H1 (cell line): ENCODE measurements around the gene MACC1. TPM values are rescaled to one million over a fixed set of nuclear protein-coding genes. Genes with fewer than 3 reads are reported as not detected.

ENCODE experiments used
- CTCF ChIA-PET: fragments of 300-600 bp; sonication (Branson Sonifier 250); formaldehyde crosslinking; loops from one replicate; lab custom pipeline; 2021; ENCODE audit not compliant: partially characterized antibody; lab: Charles Lee
- POLR2A ChIA-PET: fragments of 300-600 bp; sonication (Branson Sonifier 250); formaldehyde crosslinking; loops from one replicate; lab custom pipeline; 2021; ENCODE audit warnings: inconsistent platforms; ENCODE audit not compliant: partially characterized antibody; lab: Charles Lee
- DNase-seq, 2 experiments: peaks; one replicate each; pipeline versions ENCODE4 v3.0.0 to v3.0.0-alpha.2; 2010 to 2022; ENCODE audit warnings: low spot score in 2 of 2, low read depth in 1 of 2, mixed read lengths in 1 of 2
- FAIRE-seq: peaks from 2 replicates; lab custom pipeline; 2011; peaks lifted over from hg19 to GRCh38; lab: Jason Lieb, UNC
- H2AFZ ChIP-seq: 2 replicates; pipeline ENCODE4 v1.8.1; 2012; ENCODE audit warnings: low read length, inconsistent platforms
- H2AK5ac ChIP-seq: 2 replicates; pipeline ENCODE4 v1.6.1; 2013; ENCODE audit warnings: low read depth, low read length
- H2BK120ac ChIP-seq: replicated peaks from 2 replicates; pipeline ENCODE3; 2013; ENCODE audit warnings: low read depth, low read length, inconsistent platforms
- H2BK12ac ChIP-seq: 2 replicates; pipeline ENCODE4 v1.6.1; 2013; ENCODE audit warnings: low read depth, low read length
- H2BK15ac ChIP-seq: 2 replicates; pipeline ENCODE4 v1.6.1; 2013; ENCODE audit warnings: low read length
- H2BK20ac ChIP-seq: 2 replicates; pipeline ENCODE4 v1.6.1; 2013; ENCODE audit warnings: low read length
- H2BK5ac ChIP-seq: 2 replicates; pipeline ENCODE4 v1.6.1; 2013; ENCODE audit warnings: low read depth, low read length
- H3K14ac ChIP-seq: 2 replicates; pipeline ENCODE4 v1.6.1; 2013; ENCODE audit warnings: inconsistent platforms; ENCODE audit not compliant: insufficient read length
- H3K18ac ChIP-seq: 2 replicates; pipeline ENCODE4 v1.6.1; 2013; ENCODE audit warnings: low read length; ENCODE audit errors: extremely low read depth
- H3K23ac ChIP-seq: 2 replicates; pipeline ENCODE4 v1.6.1; 2013; ENCODE audit warnings: inconsistent platforms; ENCODE audit not compliant: insufficient read length
- H3K23me2 ChIP-seq: 2 replicates; pipeline ENCODE4 v1.6.1; 2013; ENCODE audit warnings: low read depth, low read length
- H3K27ac ChIP-seq: 2 replicates; pipeline ENCODE4 v1.6.1; 2011; ENCODE audit warnings: low read depth, low read length, inconsistent platforms
- H3K27me3 ChIP-seq, 4 experiments: replicated peaks in 1 of 4; 1 replicate in 1 of 4; 2 replicates in 3 of 4; pipeline versions ENCODE4 v1.6.1 to v1.8.1; 2011 to 2013; ENCODE audit warnings: low read length in 3 of 4, mild to moderate bottlenecking in 3 of 4, inconsistent platforms in 2 of 4, mixed read lengths in 2 of 4, moderate library complexity in 1 of 4; ENCODE audit not compliant: control insufficient read depth in 3 of 4, insufficient read depth in 3 of 4; ENCODE audit errors: extremely low read depth in 1 of 4
- H3K36me3 ChIP-seq, 4 experiments: 2 replicates each; pipeline versions ENCODE4 v1.6.1 to v1.8.1; 2011 to 2013; ENCODE audit warnings: mild to moderate bottlenecking in 4 of 4, low read length in 3 of 4, moderate library complexity in 2 of 4, control low read depth in 1 of 4, inconsistent platforms in 1 of 4; ENCODE audit not compliant: insufficient read depth in 4 of 4, control insufficient read depth in 2 of 4
- H3K4ac ChIP-seq: replicated peaks from 2 replicates; pipeline ENCODE3; 2013; ENCODE audit warnings: low read length, low read depth, mixed read lengths, inconsistent platforms; ENCODE audit not compliant: insufficient read length
- H3K4me1 ChIP-seq, 4 experiments: replicated peaks in 1 of 4; 1 replicate in 1 of 4; 2 replicates in 3 of 4; pipeline versions ENCODE4 v1.6.1 to v1.8.1; 2011 to 2013; ENCODE audit warnings: low read length in 3 of 4, inconsistent platforms in 2 of 4, mixed read lengths in 1 of 4; ENCODE audit not compliant: insufficient read depth in 4 of 4, control insufficient read depth in 3 of 4
- H3K4me2 ChIP-seq, 2 experiments: 2 replicates each; pipeline versions ENCODE4 v1.6.1 to v1.8.1; 2011 to 2013; ENCODE audit warnings: low read depth in 2 of 2, low read length in 2 of 2, control low read depth in 1 of 2, inconsistent platforms in 1 of 2, mild to moderate bottlenecking in 1 of 2; ENCODE audit not compliant: insufficient read depth in 1 of 2
- H3K4me3 ChIP-seq, 4 experiments: fragments of 200-600, 300-600 bp in 1 of 4; sonication (generic), shearing (Covaris generic), sonication (Bioruptor Twin) in 1 of 4; 2 replicates each; pipeline versions ENCODE4 v1.5.1 to v1.8.1; 2011 to 2016; ENCODE audit warnings: low read length in 4 of 4, low read depth in 3 of 4, control low read depth in 2 of 4, inconsistent platforms in 2 of 4, mild to moderate bottlenecking in 2 of 4, mixed read lengths in 1 of 4, moderate library complexity in 1 of 4; ENCODE audit not compliant: insufficient read depth in 2 of 4; ENCODE audit errors: extremely low read depth in 1 of 4
- H3K56ac ChIP-seq: replicated peaks from 2 replicates; pipeline ENCODE3; 2013; ENCODE audit warnings: low read depth, mild to moderate bottlenecking, mixed read lengths, low read length, inconsistent platforms; ENCODE audit not compliant: insufficient read length
- H3K79me1 ChIP-seq: 2 replicates; pipeline ENCODE4 v1.6.1; 2013; ENCODE audit warnings: low read depth, low read length, control low read depth
- H3K79me2 ChIP-seq, 2 experiments: 2 replicates each; pipeline versions ENCODE4 v1.6.1 to v1.8.1; 2012 to 2013; ENCODE audit warnings: low read length in 2 of 2, mild to moderate bottlenecking in 2 of 2, inconsistent platforms in 1 of 2; ENCODE audit not compliant: insufficient read depth in 2 of 2, control insufficient read depth in 1 of 2
- H3K9ac ChIP-seq, 4 experiments: replicated peaks in 1 of 4; 1 replicate in 1 of 4; 2 replicates in 3 of 4; pipeline versions ENCODE4 v1.6.1 to v1.8.1; 2011 to 2013; ENCODE audit warnings: low read depth in 3 of 4, low read length in 3 of 4, control low read depth in 2 of 4, mild to moderate bottlenecking in 2 of 4, moderate library complexity in 2 of 4, inconsistent platforms in 1 of 4; ENCODE audit errors: extremely low read depth in 1 of 4
- H3K9me3 ChIP-seq, 2 experiments: 2 replicates each; pipeline versions ENCODE4 v1.6.1 to v1.8.1; 2012 to 2013; ENCODE audit warnings: mild to moderate bottlenecking in 2 of 2, moderate library complexity in 2 of 2, control low read depth in 1 of 2, inconsistent platforms in 1 of 2, low read depth in 1 of 2, low read length in 1 of 2, mixed read lengths in 1 of 2; ENCODE audit not compliant: insufficient read depth in 2 of 2
- H4K20me1 ChIP-seq, 2 experiments: replicated peaks in 1 of 2; 2 replicates each; pipeline versions ENCODE3 to v1.8.1; 2011 to 2013; ENCODE audit warnings: inconsistent platforms in 2 of 2, low read length in 2 of 2, mild to moderate bottlenecking in 1 of 2; ENCODE audit not compliant: insufficient read depth in 2 of 2, control insufficient read depth in 1 of 2
- H4K5ac ChIP-seq: 2 replicates; pipeline ENCODE4 v1.6.1; 2013; ENCODE audit warnings: low read length, low read depth, mixed read lengths, inconsistent platforms; ENCODE audit not compliant: insufficient read length
- H4K8ac ChIP-seq: 2 replicates; pipeline ENCODE4 v1.8.0; 2013; ENCODE audit warnings: mild to moderate bottlenecking, moderate library complexity, low read length, inconsistent platforms; ENCODE audit not compliant: insufficient read depth; ENCODE audit errors: extremely low read depth
- H4K91ac ChIP-seq: replicated peaks from 2 replicates; pipeline ENCODE3; 2013; ENCODE audit warnings: low read length, mixed read lengths, inconsistent platforms; ENCODE audit not compliant: insufficient read length
- CEBPB ChIP-seq: IDR thresholded peaks from 2 replicates; pipeline ENCODE4 v1.6.1; 2012; ENCODE audit warnings: low read depth, low read length
- FOSL1 ChIP-seq: IDR thresholded peaks from 2 replicates; pipeline ENCODE4 v1.6.1; 2011; ENCODE audit warnings: mild to moderate bottlenecking, low read depth, low read length, moderate library complexity; ENCODE audit not compliant: insufficient read depth
- NRF1 ChIP-seq: IDR thresholded peaks from 2 replicates; pipeline ENCODE4 v1.6.1; 2011; ENCODE audit warnings: mild to moderate bottlenecking, low read depth, low read length, improper control_type of control experiment
- RXRA ChIP-seq: IDR thresholded peaks from 2 replicates; pipeline ENCODE4 v1.6.1; 2011; ENCODE audit warnings: low read depth, mild to moderate bottlenecking, low read length, moderate library complexity; ENCODE audit not compliant: insufficient read depth
- SIRT6 ChIP-seq: IDR thresholded peaks from one replicate; pipeline ENCODE4 v1.7.1; 2012; ENCODE audit warnings: low read length, inconsistent platforms
- WGBS, 2 experiments: shearing (Covaris generic) in 1 of 2; methylation state at CpG; one replicate each; pipeline versions ENCODE4 v1.1.6 to v1.1.7; 2013 to 2015; ENCODE audit warnings: low lambda C conversion rate in 2 of 2, mixed read lengths in 2 of 2, inconsistent platforms in 1 of 2, low coverage in 1 of 2, missing lambda C conversion rate in 1 of 2; ENCODE audit not compliant: insufficient replicate concordance in 2 of 2, insufficient coverage in 1 of 2, insufficient read length in 1 of 2; ENCODE audit errors: extremely low coverage in 1 of 2, missing lambda C conversion rate in 1 of 2; 5-methylcytosine and 5-hydroxymethylcytosine counted together
- polyA plus RNA-seq, 7 experiments: library from polyadenylated mRNA; depleted of rRNA in 3 of 7; stranded (reverse) in 5 of 7; unstranded in 2 of 7; fragments of >200 nt in 5 of 7; fragments of 200-250 nt in 2 of 7; gene quantifications; 1 replicate in 5 of 7; 2 replicates in 1 of 7; 4 replicates in 1 of 7; pipeline versions ENCODE4 v1.2.1 to v1.2.3, GENCODE V29; 2011 to 2013; ENCODE audit warnings: missing spikeins in 2 of 7, mixed read lengths in 2 of 7
- total RNA-seq: library from RNA; stranded (reverse); fragmentation: NEBNext Ultra II Directional; extraction: Animal tissue kit (Norgen Biotek cat#: 25700); gene quantifications from 2 replicates; pipeline ENCODE4 v1.2.1, GENCODE V29; 2021

The MACC1 gene
- total and polyA plus RNA-seq, 2 of the 8 experiments (the other 6 are each of a cell fraction or from before 2014, with no cell fraction given), result 2.0 to 17.2 TPM

DNA sequence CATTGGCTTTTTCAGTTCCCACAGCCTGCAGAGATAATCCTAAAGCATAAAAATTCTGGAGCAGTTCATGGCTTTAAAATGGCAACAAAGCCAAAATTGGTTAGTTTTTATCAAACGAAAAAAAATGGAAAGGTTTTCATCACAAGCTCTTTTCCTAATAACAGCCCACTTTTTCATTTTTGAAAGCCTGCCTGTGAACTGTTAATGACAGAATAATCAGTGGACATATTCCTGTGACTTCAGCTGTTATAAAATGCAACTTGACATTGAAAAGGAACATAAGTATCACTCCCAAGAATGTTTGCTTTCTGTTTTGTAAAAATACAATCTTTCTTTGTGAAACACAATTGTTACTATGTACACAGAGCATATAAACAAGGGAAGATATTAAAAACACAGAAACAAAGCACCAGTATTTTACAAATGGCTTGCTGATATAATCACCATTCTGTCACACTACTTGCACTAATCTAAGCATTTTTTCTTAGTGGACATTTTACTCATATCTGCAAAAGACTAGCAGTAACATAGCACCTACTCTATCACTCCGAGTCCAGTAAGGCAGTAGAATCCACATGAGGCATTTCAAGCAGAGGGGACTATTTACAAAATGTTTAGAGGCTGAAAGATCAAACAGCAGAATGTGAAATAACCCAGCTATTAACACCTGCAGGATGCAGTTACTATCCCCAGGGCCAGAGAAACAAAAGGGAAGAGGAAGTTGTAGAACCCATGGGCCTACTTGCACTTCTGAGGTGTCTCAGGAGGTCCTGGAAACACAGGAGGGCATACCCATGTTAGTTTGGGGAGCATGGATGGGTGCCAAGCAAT, 26.4 kb downstream of the MACC1 start:
- ChIA-PET CTCF (interaction anchor here (1.2 to 3.6 kb wide), 3 partner anchors 7 to 443 kb away, joined by 3 to 14 read pairs (median 4); no protein-coding TSS in a partner anchor), POLR2A (interaction anchor here (1.3 kb wide), 1 partner anchor 12 kb away, joined by 3 read pairs; no protein-coding TSS in a partner anchor)
- Histone ChIP-seq H3K36me3 (no peaks in the 10 kb centered on the region), H2BK20ac (no peak overlapping the region), H4K5ac (no peak overlapping the region), H3K4me1 (no peaks in the 10 kb centered on the region), H2AK5ac (no peak overlapping the region), H4K20me1 (no peaks in the 10 kb centered on the region), H2BK120ac (no peak overlapping the region), H3K4ac (no peak overlapping the region), H3K9me3 (peaks cover 3 to 7% of the 10 kb centered on the region in 2 experiments; a peak in 2 of 4 replicates), H4K8ac (no peak overlapping the region), H3K18ac (no peak overlapping the region), H2AFZ (no peak overlapping the region), H3K4me3 (no peak overlapping the region), H3K56ac (no peak overlapping the region), H3K27ac (no peak overlapping the region), H3K14ac (no peak overlapping the region), H2BK15ac (no peak overlapping the region), H3K9ac (no peak overlapping the region), H2BK12ac (0 out of 2 replicates have a peak overlapping the region, but pooled peaks have one; percentile 40), H3K27me3 (no peaks in the 10 kb centered on the region), H3K23ac (no peak overlapping the region), H3K4me2 (no peak overlapping the region), H2BK5ac (0 out of 2 replicates have a peak overlapping the region, but pooled peaks have one; percentile 19), H3K79me2 (no peaks in the 10 kb centered on the region; a peak in 1 of 4 replicates)
- DNase-seq, result no peak
- FAIRE-seq, result no peak
- WGBS, 2 experiments, result 83% methylated on average over 2 of the region's 2 CpGs; no CpG with 5 or more reads in 1 of the 2 experiments
- no peak for TF ChIP-seq RXRA
- no peak for TF ChIP-seq SIRT6
- TF ChIP-seq CEBPB, result no peak
- no peak for TF ChIP-seq NRF1
- no peak for TF ChIP-seq FOSL1
- TF ChIP-seq, all 59 proteins: peak for 0
- Histone ChIP-seq H4K91ac (no peak overlapping the region), H3K79me1 (no peaks in the 10 kb centered on the region), H3K23me2 (peaks cover 2% of the 10 kb centered on the region; the same call in 1 of the 2 replicates)
